ENCODE data around the gene TMEM81. TPM values are rescaled to one million over a fixed set of nuclear protein-coding genes. Genes with fewer than 3 reads are reported as not detected.
A peak's percentile ranks its signal among the peaks of the same experiment; 100 is the strongest.

Gene TMEM81
- polyA plus RNA-seq, 1 donor (not counting 4 experiments of a cell fraction or from before 2014, with no cell fraction given), result 1.4 TPM

DNA sequence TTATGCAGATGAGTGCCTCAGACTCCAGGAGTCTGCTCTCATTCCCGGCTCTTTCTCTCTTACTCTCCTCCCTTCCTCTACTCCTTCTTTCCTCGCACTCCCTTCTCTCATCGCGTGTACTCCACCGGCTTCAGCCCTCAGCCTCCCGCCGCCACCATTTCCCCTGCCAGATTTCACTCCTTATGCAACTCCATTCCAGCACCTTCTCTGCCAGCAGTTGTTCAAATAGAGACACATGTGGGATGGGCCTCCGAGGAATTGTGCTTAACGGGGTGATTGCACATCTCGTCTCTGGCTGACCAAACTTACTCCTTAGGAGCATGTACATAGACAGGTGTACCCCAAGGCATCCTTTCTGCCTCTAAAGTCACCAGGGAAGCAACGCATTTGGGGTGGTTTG lies 39.1 kb downstream of the TMEM81 start:
- Histone ChIP-seq H3K27me3 (ENCODE audit: control insufficient read depth, extremely low read depth, insufficient read depth, low read length) (peaks cover 74% of the 10 kb centered on the region), H4K20me1 (ENCODE audit: control insufficient read depth, extremely low read depth, insufficient read depth, low read length) (no peaks in the 10 kb centered on the region), H3K9ac (ENCODE audit: control insufficient read depth, extremely low read depth, insufficient read depth, low read length) (no peak overlapping the region), H3K4me1 (ENCODE audit: control insufficient read depth, extremely low read depth, insufficient read depth, low read length) (no peaks in the 10 kb centered on the region), H3K9me1 (ENCODE audit: control insufficient read depth, extremely low read depth, insufficient read depth, low read length) (no peaks in the 10 kb centered on the region), H2AFZ (ENCODE audit: control insufficient read depth, low read length) (no peak overlapping the region), H3K4me2 (ENCODE audit: control insufficient read depth, extremely low read depth, insufficient read depth, low read depth, low read length) (no peak overlapping the region), H3K36me3 (ENCODE audit: control insufficient read depth in 2 of 2, extremely low read depth in 1 of 2, insufficient read depth in 2 of 2, low read length in 2 of 2) (no peaks in the 10 kb centered on the region), H3K9me3 (ENCODE audit: control insufficient read depth, low read depth, low read length) (no peaks in the 10 kb centered on the region), H3K4me3 (ENCODE audit: control insufficient read depth in 2 of 3, extremely low read depth in 1 of 3, insufficient read depth in 2 of 3, low read depth in 1 of 3, low read length in 3 of 3) (no peak overlapping the region), H3K79me2 (ENCODE audit: control insufficient read depth, insufficient read depth, low read length) (no peaks in the 10 kb centered on the region), H3K27ac (ENCODE audit: control insufficient read depth, insufficient read depth, low read length) (no peak overlapping the region)
- no peak for DNase-seq (ENCODE audit: low read depth, low spot score)
- dilution Hi-C loops (cut with MboI; ENCODE audit: extremely low pct_ligation_motif_present, low sequenced_read_pairs), result no loop called here
- FAIRE-seq, result no peak
- peak; percentile 11 for TF ChIP-seq EZH2 (IDR thresholded peaks at IDR 0.05; ENCODE audit: low read length)
- TF ChIP-seq CTCF (optimal IDR thresholded peaks at IDR 0.05 in 1 of 3, IDR thresholded peaks at IDR 0.05 in 1 of 3, conservative IDR thresholded peaks at IDR 0.05 in 1 of 3; ENCODE audit: extremely low read depth in 1 of 3, insufficient read depth in 2 of 3, low read length in 3 of 3), result no peak

GRCh38 chr1:205044741-205045140 lies 39.5 kb downstream of the TMEM81 start:
- Histone ChIP-seq H2AFZ (ENCODE audit: control insufficient read depth, low read length) (no peak overlapping the region), H3K9ac (ENCODE audit: control insufficient read depth, extremely low read depth, insufficient read depth, low read length) (no peak overlapping the region), H3K9me1 (ENCODE audit: control insufficient read depth, extremely low read depth, insufficient read depth, low read length) (no peaks in the 10 kb centered on the region), H3K36me3 (ENCODE audit: control insufficient read depth in 2 of 2, extremely low read depth in 1 of 2, insufficient read depth in 2 of 2, low read length in 2 of 2) (no peaks in the 10 kb centered on the region), H3K4me2 (ENCODE audit: control insufficient read depth, extremely low read depth, insufficient read depth, low read depth, low read length) (no peak overlapping the region), H3K79me2 (ENCODE audit: control insufficient read depth, insufficient read depth, low read length) (no peaks in the 10 kb centered on the region), H3K4me3 (ENCODE audit: control insufficient read depth in 2 of 3, extremely low read depth in 1 of 3, insufficient read depth in 2 of 3, low read depth in 1 of 3, low read length in 3 of 3) (no peak overlapping the region), H3K27ac (ENCODE audit: control insufficient read depth, insufficient read depth, low read length) (no peak overlapping the region), H3K4me1 (ENCODE audit: control insufficient read depth, extremely low read depth, insufficient read depth, low read length) (no peaks in the 10 kb centered on the region), H3K9me3 (ENCODE audit: control insufficient read depth, low read depth, low read length) (no peaks in the 10 kb centered on the region), H3K27me3 (ENCODE audit: control insufficient read depth, extremely low read depth, insufficient read depth, low read length) (peaks cover 78% of the 10 kb centered on the region), H4K20me1 (ENCODE audit: control insufficient read depth, extremely low read depth, insufficient read depth, low read length) (no peaks in the 10 kb centered on the region)
- dilution Hi-C loops (cut with MboI; ENCODE audit: extremely low pct_ligation_motif_present, low sequenced_read_pairs), result no loop called here
- TF ChIP-seq EZH2 (IDR thresholded peaks at IDR 0.05; ENCODE audit: low read length) (peak; percentile 22), CTCF (optimal IDR thresholded peaks at IDR 0.05 in 1 of 3, IDR thresholded peaks at IDR 0.05 in 1 of 3, conservative IDR thresholded peaks at IDR 0.05 in 1 of 3; ENCODE audit: extremely low read depth in 1 of 3, insufficient read depth in 2 of 3, low read length in 3 of 3) (no peak)
- DNase-seq (ENCODE audit: low read depth, low spot score) (no peak), FAIRE-seq (no peak)

All from keratinocyte (primary cell).